K562 (cell line): ENCODE data around the gene ZNF627. TPM values are rescaled to one million over a fixed set of nuclear protein-coding genes. Genes with fewer than 3 reads are reported as not detected.

ENCODE experiments used
- ATF2 ChIP-seq: sonication (generic); formaldehyde crosslinking; IDR thresholded peaks from 2 replicates; pipeline ENCODE4 v1.8.1; 2022; ENCODE audit warnings: missing genetic modification reagents
- CBX3 ChIP-seq, 2 experiments: IDR thresholded peaks; 1 replicate in 1 of 2; 2 replicates in 1 of 2; pipeline ENCODE4 v1.6.1; 2012; ENCODE audit warnings: inconsistent platforms in 2 of 2, low read length in 2 of 2, borderline replicate concordance in 1 of 2, control low read depth in 1 of 2
- CC2D1A ChIP-seq: fragments of 450-650 bp; IDR thresholded peaks from 2 replicates; pipeline ENCODE4 v1.6.1; 2017; ENCODE audit warnings: mild to moderate bottlenecking
- CTCF ChIP-seq, 3 experiments: IDR thresholded peaks in 2 of 3; conservative IDR thresholded peaks in 1 of 3; 2 replicates each; pipeline ENCODE4 v1.5.1; 2011 to 2012; ENCODE audit warnings: low read length in 3 of 3, mild to moderate bottlenecking in 3 of 3, control low read depth in 2 of 3, improper control_type of control experiment in 1 of 3, inconsistent platforms in 1 of 3, low read depth in 1 of 3, mixed read lengths in 1 of 3, moderate library complexity in 1 of 3; ENCODE audit not compliant: insufficient read depth in 2 of 3
- GMEB1 ChIP-seq: fragments of 250-450 bp; sonication (Bioruptor Pico); IDR thresholded peaks from 2 replicates; pipeline ENCODE4 v1.4.0; 2020; ENCODE audit warnings: mild to moderate bottlenecking
- GTF2F1 ChIP-seq: IDR thresholded peaks from 2 replicates; pipeline ENCODE4 v1.6.1; 2011; ENCODE audit warnings: low read depth, low read length, improper control_type of control experiment
- HEY1 ChIP-seq: fragments of 250-450 bp; sonication (Bioruptor Pico); IDR thresholded peaks from 2 replicates; pipeline ENCODE4 v1.5.0; 2020; ENCODE audit warnings: mild to moderate bottlenecking, moderate library complexity, borderline replicate concordance
- KDM1A ChIP-seq, 2 experiments: fragments of 450-650 bp; IDR thresholded peaks; 2 replicates each; pipeline ENCODE4 v1.6.1; 2016; ENCODE audit warnings: mild to moderate bottlenecking in 2 of 2
- KLF13 ChIP-seq: fragments of 450-650 bp; IDR thresholded peaks from 2 replicates; pipeline ENCODE4 v1.6.1; 2016; ENCODE audit warnings: missing genetic modification characterization, low read depth, mild to moderate bottlenecking, missing compliant biosample characterization, moderate library complexity, borderline replicate concordance
- KLF16 ChIP-seq: IDR thresholded peaks from 2 replicates; pipeline ENCODE4 v1.6.1; 2016; ENCODE audit warnings: antibody characterized with exemption
- NCOA4 ChIP-seq: fragments of 450-650 bp; IDR thresholded peaks from 2 replicates; pipeline ENCODE4 v1.6.1; 2018; ENCODE audit warnings: mild to moderate bottlenecking; ENCODE audit not compliant: partially characterized antibody
- NFIX ChIP-seq: fragments of 250-450 bp; sonication (Bioruptor Pico); IDR thresholded peaks from 2 replicates; pipeline ENCODE4 v1.4.0; 2020; ENCODE audit warnings: low read depth, mild to moderate bottlenecking, moderate library complexity
- PCBP2 ChIP-seq: fragments of 200-400 bp; formaldehyde crosslinking; IDR thresholded peaks from 2 replicates; pipeline ENCODE4 v1.6.1; 2018; ENCODE audit warnings: low read length, low read depth, mild to moderate bottlenecking, moderate library complexity; ENCODE audit not compliant: poor library complexity, severe bottlenecking
- PML ChIP-seq: IDR thresholded peaks from 2 replicates; pipeline ENCODE4 v1.6.1; 2012; ENCODE audit warnings: low read length, inconsistent platforms
- RAD51 ChIP-seq: fragments of 450-650 bp; IDR thresholded peaks from 2 replicates; pipeline ENCODE4 v1.7.1; 2016; ENCODE audit warnings: low read depth, mild to moderate bottlenecking, borderline replicate concordance
- SP2 ChIP-seq: IDR thresholded peaks from 2 replicates; pipeline ENCODE4 v1.6.1; 2011; ENCODE audit warnings: mild to moderate bottlenecking, low read depth, low read length, moderate library complexity; ENCODE audit not compliant: poor library complexity, severe bottlenecking; ENCODE audit errors: extremely low read depth
- TAF1 ChIP-seq: IDR thresholded peaks from 2 replicates; pipeline ENCODE4 v1.6.1; 2011; ENCODE audit warnings: mild to moderate bottlenecking, low read length, moderate library complexity; ENCODE audit not compliant: insufficient read depth, control insufficient read depth, severe bottlenecking; ENCODE audit errors: extremely low read depth
- XRCC4 ChIP-seq: IDR thresholded peaks from one replicate; pipeline ENCODE4 v1.6.1; 2011; ENCODE audit not compliant: insufficient read depth, insufficient read length; ENCODE audit errors: extremely low read depth
- ZBED1 ChIP-seq: IDR thresholded peaks from 2 replicates; pipeline ENCODE4 v1.6.1; 2014
- ZNF146 ChIP-seq: IDR thresholded peaks from one replicate; pipeline ENCODE4 v1.6.1; 2018; ENCODE audit warnings: missing compliant biosample characterization; ENCODE audit not compliant: unreplicated experiment
- ZNF197 ChIP-seq: fragments of 200-800 bp; sonication (Bioruptor generic); IDR thresholded peaks from 2 replicates; pipeline ENCODE4 v1.6.1; 2016; ENCODE audit warnings: low read depth, missing genetic modification characterization, missing compliant biosample characterization
- ZNF217 ChIP-seq: sonication (generic); formaldehyde crosslinking; IDR thresholded peaks from 2 replicates; pipeline ENCODE4 v1.8.0; 2022; ENCODE audit warnings: mild to moderate bottlenecking, missing genetic modification reagents
- ZNF780A ChIP-seq: fragments of 250-450 bp; sonication (Bioruptor Pico); IDR thresholded peaks from 2 replicates; pipeline ENCODE4 v1.5.0; 2021; ENCODE audit warnings: mild to moderate bottlenecking
- polyA plus RNA-seq, 8 experiments: library from polyadenylated mRNA; depleted of rRNA in 4 of 8; stranded (reverse) in 5 of 8; unstranded in 3 of 8; fragments of >200 nt; fragmentation: Nextera tagmentation in 2 of 8; fragmentation: Illumina TruSeq in 1 of 8; extraction: Ambion mirVana in 2 of 8; extraction: Trizol in 1 of 8; gene quantifications; 2 replicates each; pipeline versions ENCODE4 v1.2.1 to v1.2.3, GENCODE V29; 2011 to 2014; ENCODE audit warnings: inconsistent platforms in 1 of 8, missing spikeins in 1 of 8
- total RNA-seq, 7 experiments: library from RNA; depleted of rRNA in 6 of 7; stranded (reverse); fragments of >200 nt in 6 of 7; fragmentation: Illumina TruSeq in 2 of 7; extraction: Trizol in 2 of 7; gene quantifications; 2 replicates each; pipeline versions ENCODE4 v1.2.1 to v1.2.3, GENCODE V29; 2011 to 2021; ENCODE audit warnings: low replicate concordance in 1 of 7

The ZNF627 gene
- total and polyA plus RNA-seq, 9 of the 15 experiments (the other 6 are each of a cell fraction or from before 2014, with no cell fraction given): 6.4 to 19.9 (median 10.6) TPM

GRCh38 chr19:11587302-11587974, 9.8 kb upstream of the ZNF627 start (continued):
- TF ChIP-seq HEY1 (CRISPR knock-in tag) (no peak), NFIX (CRISPR knock-in tag) (no peak), GMEB1 (CRISPR knock-in tag) (no peak), CC2D1A (peak; percentile 53; the same call in 1 of the 2 replicates), RAD51 (no peak), KLF16 (0 out of 2 replicates have a peak, but pooled peaks have one; percentile 19), CTCF (IDR thresholded peaks at IDR 0.05 in 2 of 3, conservative IDR thresholded peaks at IDR 0.05 in 1 of 3; ENCODE audit: insufficient read depth in 2 of 3, low read depth in 1 of 3, low read length in 3 of 3) (peak; percentile 87 to 96 (median 96)), ATF2 (CRISPR knock-in tag) (no peak), PML (no peak), NCOA4 (no peak), SP2 (no peak), PCBP2 (peak; percentile 95), KLF13 (no peak), ZNF197 (CRISPR knock-in tag) (no peak), KDM1A (IDR thresholded peaks at IDR 0.05) (0 out of 4 replicates have a peak, but pooled peaks of 1 of the 2 experiments have one; percentile 21), CBX3 (IDR thresholded peaks at IDR 0.05; ENCODE audit: borderline replicate concordance in 1 of 2, low read length in 2 of 2) (no peak), TAF1 (no peak), XRCC4 (no peak), ZNF146 (CRISPR knock-in tag) (no peak), ZNF780A (CRISPR knock-in tag) (no peak), ZNF217 (CRISPR knock-in tag) (no peak), ZBED1 (no peak), GTF2F1 (no peak)
